Body of pancreas (tissue), 4 donors: ENCODE results near the gene ADAMTS17.

Experiments used
- POLR2A ChIP-seq, 3 donors: fragments of 450-650 bp; IDR thresholded peaks; one replicate each; pipeline ENCODE4 v1.6.1; 2016; ENCODE audit warnings: antibody characterized with exemption in 3 of 3, mild to moderate bottlenecking in 2 of 3
- TF ChIP-seq, protein P1 (sequence below), 7 experiments: fragments of 450-650 bp in 4 of 7; fragments of 200-600 bp in 3 of 7; sonication (generic) in 3 of 7; IDR thresholded peaks; one replicate each; pipeline ENCODE4 v1.5.1; 2016 to 2019; ENCODE audit warnings: antibody characterized with exemption in 7 of 7

DNA sequence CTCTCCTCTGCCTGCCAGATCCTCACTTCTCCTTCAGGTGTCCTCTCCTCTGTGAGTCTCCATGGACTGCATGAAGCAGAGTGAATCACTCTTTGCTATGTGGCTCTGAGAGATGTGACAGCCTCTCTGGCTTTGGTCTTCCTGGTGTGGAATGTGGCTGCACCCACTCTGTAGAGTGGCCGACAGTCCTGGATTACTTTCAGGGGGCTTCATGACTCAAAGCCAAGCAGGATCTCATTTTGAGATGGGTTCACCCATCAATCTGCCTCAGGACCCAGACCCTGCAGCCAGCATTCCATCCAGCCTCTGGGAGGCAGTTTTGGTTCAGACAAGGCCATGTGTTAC lies 386.6 kb downstream of the ADAMTS17 start:
- TF ChIP-seq, protein P1, sequence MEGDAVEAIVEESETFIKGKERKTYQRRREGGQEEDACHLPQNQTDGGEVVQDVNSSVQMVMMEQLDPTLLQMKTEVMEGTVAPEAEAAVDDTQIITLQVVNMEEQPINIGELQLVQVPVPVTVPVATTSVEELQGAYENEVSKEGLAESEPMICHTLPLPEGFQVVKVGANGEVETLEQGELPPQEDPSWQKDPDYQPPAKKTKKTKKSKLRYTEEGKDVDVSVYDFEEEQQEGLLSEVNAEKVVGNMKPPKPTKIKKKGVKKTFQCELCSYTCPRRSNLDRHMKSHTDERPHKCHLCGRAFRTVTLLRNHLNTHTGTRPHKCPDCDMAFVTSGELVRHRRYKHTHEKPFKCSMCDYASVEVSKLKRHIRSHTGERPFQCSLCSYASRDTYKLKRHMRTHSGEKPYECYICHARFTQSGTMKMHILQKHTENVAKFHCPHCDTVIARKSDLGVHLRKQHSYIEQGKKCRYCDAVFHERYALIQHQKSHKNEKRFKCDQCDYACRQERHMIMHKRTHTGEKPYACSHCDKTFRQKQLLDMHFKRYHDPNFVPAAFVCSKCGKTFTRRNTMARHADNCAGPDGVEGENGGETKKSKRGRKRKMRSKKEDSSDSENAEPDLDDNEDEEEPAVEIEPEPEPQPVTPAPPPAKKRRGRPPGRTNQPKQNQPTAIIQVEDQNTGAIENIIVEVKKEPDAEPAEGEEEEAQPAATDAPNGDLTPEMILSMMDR (IDR thresholded peaks at IDR 0.05) = no peak
- no peak for TF ChIP-seq POLR2A (IDR thresholded peaks at IDR 0.05)
